Activated naive CD4-positive, alpha-beta T cell treated with Interleukin-2 at 50 U/mL for 16 hours (primary cell): ENCODE results near the gene CCNY.

Experiments
- DNase-seq: peaks from one replicate; pipeline ENCODE4 v3.0.0-alpha.2; 2020

Gene CCNY

DNA sequence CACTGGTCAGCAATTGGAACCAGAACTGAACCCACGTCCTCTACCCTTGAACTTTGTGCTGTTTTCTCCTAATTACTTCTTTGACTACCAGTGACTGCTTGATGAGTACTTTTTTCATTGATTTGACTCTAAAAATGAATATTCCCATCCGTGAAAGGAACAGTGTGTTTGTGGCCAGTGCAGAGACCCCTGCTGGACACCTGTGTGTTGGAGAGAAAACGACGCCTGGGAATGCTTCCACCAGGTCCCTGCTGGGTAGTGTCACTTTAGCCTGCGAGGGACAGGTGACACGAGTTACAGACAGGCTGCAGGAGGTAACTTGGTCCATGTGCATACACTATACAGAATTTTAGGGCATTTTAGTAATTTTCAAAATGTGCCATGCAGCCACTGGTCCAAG lies 262.1 kb downstream of the CCNY start:
- no peak for DNase-seq

DNA sequence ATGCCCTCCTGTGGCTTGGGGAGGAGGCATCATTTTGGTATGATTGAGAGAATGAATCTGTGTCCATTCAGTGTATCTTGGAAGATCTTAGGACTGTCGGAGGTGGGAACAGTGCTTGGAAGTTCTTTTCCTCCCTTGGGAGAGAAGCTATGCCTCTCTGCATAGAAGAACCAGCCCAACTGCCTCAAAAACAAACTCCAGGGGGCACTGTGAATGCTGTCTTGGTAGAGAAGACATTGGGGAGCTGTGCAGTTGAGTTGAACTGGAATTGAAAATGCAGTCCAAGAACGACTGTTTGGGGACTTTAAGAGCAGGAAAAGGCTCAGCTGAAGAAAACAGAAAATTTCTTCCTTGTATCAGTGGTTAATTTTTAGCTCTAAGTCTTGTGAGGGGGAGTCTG lies 263.9 kb downstream of the CCNY start:
- DNase-seq: no peak

GRCh38 chr10:35605191-35605590 lies 268.9 kb downstream of the CCNY start, which contains the start of gene GJD4:
TSS of gene GJD4 (plus strand) at chr10:35605341. CDS start at chr10:35605568, 227 bp downstream.
- DNase-seq: no peak

DNA sequence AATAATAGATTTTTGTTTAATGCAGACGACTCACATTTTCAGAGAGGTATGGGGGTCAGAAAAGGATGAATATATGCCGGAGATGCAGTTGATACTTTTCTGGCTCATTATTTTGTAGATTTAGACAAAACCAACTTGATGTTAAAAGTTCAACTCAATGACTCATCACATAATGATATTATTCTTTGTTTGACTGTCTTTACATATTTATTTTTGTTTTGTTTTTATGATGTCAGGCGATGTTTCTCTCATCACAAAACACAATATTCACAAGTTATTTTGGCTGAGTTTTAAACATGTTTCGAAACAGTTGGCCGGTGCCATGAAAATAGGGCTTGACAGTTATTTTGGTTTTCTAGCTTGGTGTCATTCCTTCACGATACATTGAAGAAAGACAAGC lies 270.1 kb downstream of the CCNY start:
- no peak for DNase-seq

- DNase-seq: no peak
These were observed 271.4 kb downstream of the CCNY start for GRCh38 chr10:35607475-35608327.

- DNase-seq: no peak
These were observed 272.0 kb downstream of the CCNY start for GRCh38 chr10:35608328-35608672.

DNA sequence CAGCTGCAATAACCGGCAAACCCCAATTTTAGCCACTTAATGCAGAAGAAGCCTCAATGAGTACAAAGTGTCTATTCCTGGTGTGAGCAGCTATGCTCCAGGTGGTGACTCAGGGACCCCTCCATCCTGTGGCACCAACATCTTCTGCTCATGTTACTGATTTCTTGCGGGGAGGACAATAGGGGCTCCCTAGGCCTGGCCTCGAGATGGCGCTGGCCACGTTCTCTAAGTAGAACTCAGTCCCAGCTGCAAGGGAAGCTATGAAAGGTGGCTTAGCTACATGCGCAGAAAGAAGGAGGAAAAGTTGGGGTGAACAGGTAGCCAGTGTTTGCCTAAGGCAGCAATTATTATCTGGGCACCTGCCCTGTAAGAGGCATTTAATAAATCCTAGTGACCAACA lies 275.4 kb downstream of the CCNY start:
- DNase-seq: no peak

GRCh38 chr10:35612385-35613106 lies 276.2 kb downstream of the CCNY start:
- DNase-seq: no peak

- no peak for DNase-seq
These were observed 276.8 kb downstream of the CCNY start for GRCh38 chr10:35613107-35613440.

DNA sequence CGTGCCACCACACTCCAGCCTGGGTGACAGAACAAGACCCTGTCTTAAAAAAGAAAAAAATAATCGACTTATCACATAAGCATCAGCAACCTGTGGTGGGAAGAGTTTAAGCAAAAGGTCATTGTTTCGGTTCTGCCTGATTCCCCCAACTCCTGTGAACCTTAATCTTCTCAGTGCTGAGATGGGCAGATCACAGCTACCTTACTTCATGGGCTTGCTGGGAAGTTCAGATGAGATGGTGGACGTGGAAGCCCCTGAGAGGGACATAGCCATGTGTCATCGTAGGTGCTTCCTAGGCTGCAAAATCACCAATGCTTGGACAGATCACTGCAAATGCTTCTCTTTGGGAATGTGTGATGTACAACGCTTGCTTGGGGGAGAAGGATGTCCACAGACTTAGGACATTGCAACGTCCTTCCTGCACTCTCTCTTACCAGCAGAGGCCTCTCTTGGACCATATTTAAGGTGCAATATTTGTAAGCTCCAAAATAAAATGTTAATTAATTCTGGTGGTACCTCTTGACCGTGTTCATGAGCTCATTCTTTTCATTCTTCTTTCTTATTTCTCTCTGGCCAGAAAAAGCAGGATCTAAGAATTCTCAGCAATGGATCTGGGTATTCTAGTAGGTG lies 277.4 kb downstream of the CCNY start:
- DNase-seq: no peak

DNA sequence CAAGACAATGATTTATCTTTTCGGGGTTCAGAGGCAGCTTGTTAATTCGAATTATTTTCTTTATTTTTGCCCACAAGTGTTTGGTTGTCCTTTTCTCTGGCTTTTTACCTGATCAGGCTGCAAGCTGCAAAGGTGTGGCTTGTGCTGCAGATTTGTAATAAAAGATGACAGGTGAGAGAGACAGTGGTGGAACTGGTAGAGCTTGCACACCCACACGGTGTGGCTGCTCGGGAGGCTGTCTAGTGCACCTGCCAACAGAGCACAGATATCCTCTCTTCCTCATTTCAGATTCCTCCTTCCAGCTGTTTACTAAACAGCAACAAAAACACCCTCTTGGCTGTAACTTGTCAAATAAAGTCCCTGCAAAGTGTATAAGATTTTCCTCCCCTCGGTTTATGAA lies 278.0 kb downstream of the CCNY start:
- DNase-seq: no peak
